HepG2 (cell line): ENCODE data around the gene FIBP. TPM values are rescaled to one million over a fixed set of nuclear protein-coding genes. Genes with fewer than 3 reads are reported as not detected.

Experiments
- CCDC6 ChIP-seq: sonication (generic); formaldehyde crosslinking; IDR thresholded peaks from 2 replicates; pipeline ENCODE4 v1.8.1; 2022; ENCODE audit warnings: mild to moderate bottlenecking, missing genetic modification reagents, moderate library complexity
- FOSL2 ChIP-seq: sonication (generic); formaldehyde crosslinking; IDR thresholded peaks from 2 replicates; pipeline ENCODE4 v1.4.0; 2020; ENCODE audit warnings: missing genetic modification reagents
- FOXP1 ChIP-seq, 2 experiments: fragments of 450-650 bp in 1 of 2; IDR thresholded peaks; 2 replicates each; pipeline ENCODE4 v1.6.1; 2017 to 2018; ENCODE audit warnings: antibody characterized with exemption in 1 of 2
- IRF2 ChIP-seq: IDR thresholded peaks from 2 replicates; pipeline ENCODE4 v1.6.1; 2018; ENCODE audit warnings: missing genetic modification reagents, missing compliant biosample characterization
- KMT2A ChIP-seq: sonication (generic); formaldehyde crosslinking; IDR thresholded peaks from 2 replicates; pipeline ENCODE4 v1.4.0; 2020; ENCODE audit warnings: missing genetic modification reagents
- MAFG ChIP-seq: sonication (generic); formaldehyde crosslinking; IDR thresholded peaks from 2 replicates; pipeline ENCODE4 v1.5.1; 2020; ENCODE audit warnings: mild to moderate bottlenecking, missing genetic modification reagents
- NFE2L1 ChIP-seq: sonication (generic); formaldehyde crosslinking; IDR thresholded peaks from 2 replicates; pipeline ENCODE4 v1.4.0; 2020; ENCODE audit warnings: missing genetic modification reagents, mild to moderate bottlenecking, borderline replicate concordance
- RARA ChIP-seq: IDR thresholded peaks from 2 replicates; pipeline ENCODE4 v1.6.1; 2016; ENCODE audit warnings: missing genetic modification reagents, missing compliant biosample characterization
- SALL1 ChIP-seq: sonication (generic); formaldehyde crosslinking; IDR thresholded peaks from 2 replicates; pipeline ENCODE4 v1.8.0; 2022; ENCODE audit warnings: mild to moderate bottlenecking, missing genetic modification reagents
- SKI ChIP-seq: fragments of 450-650 bp; IDR thresholded peaks from one replicate; pipeline ENCODE4 v1.6.1; 2018; ENCODE audit warnings: mild to moderate bottlenecking; ENCODE audit not compliant: partially characterized antibody
- SMAD9 ChIP-seq: sonication (generic); formaldehyde crosslinking; IDR thresholded peaks from 2 replicates; pipeline ENCODE4 v1.5.1; 2020; ENCODE audit warnings: mild to moderate bottlenecking, missing genetic modification reagents
- ZC3H13 ChIP-seq: sonication (generic); formaldehyde crosslinking; IDR thresholded peaks from 2 replicates; pipeline ENCODE4 v1.8.1; 2023; ENCODE audit warnings: mild to moderate bottlenecking, missing genetic modification reagents, moderate library complexity
- ZNF564 ChIP-seq: sonication (generic); formaldehyde crosslinking; IDR thresholded peaks from 2 replicates; pipeline ENCODE4 v1.8.1; 2023; ENCODE audit warnings: mild to moderate bottlenecking, missing genetic modification reagents
- ZZZ3 ChIP-seq: sonication (generic); formaldehyde crosslinking; IDR thresholded peaks from 2 replicates; pipeline ENCODE4 v1.4.0; 2020; ENCODE audit warnings: missing genetic modification reagents, mild to moderate bottlenecking, borderline replicate concordance
- polyA plus RNA-seq, 8 experiments: library from polyadenylated mRNA; depleted of rRNA in 3 of 8; stranded (reverse) in 7 of 8; unstranded in 1 of 8; fragments of >200 nt; fragmentation: Illumina TruSeq in 4 of 8; extraction: Trizol in 4 of 8; gene quantifications; 2 replicates each; pipeline versions ENCODE4 v1.2.1 to v1.2.3, GENCODE V29; 2011 to 2016; ENCODE audit warnings: low read depth in 4 of 8, missing spikeins in 1 of 8, mixed read lengths in 1 of 8; ENCODE audit not compliant: insufficient read depth in 1 of 8
- total RNA-seq, 5 experiments: library from RNA; depleted of rRNA; stranded (reverse); fragments of >200 nt; fragmentation: Illumina TruSeq; extraction: Trizol; gene quantifications; 2 replicates each; pipeline ENCODE4 v1.2.3, GENCODE V29; 2016; ENCODE audit warnings: low read depth in 1 of 5
- TF ChIP-seq, protein P1 (sequence below): sonication (generic); formaldehyde crosslinking; IDR thresholded peaks from 2 replicates; pipeline ENCODE4 v1.4.0; 2020; ENCODE audit warnings: mild to moderate bottlenecking, missing genetic modification reagents
- TF ChIP-seq, protein P2 (sequence below): sonication (generic); formaldehyde crosslinking; IDR thresholded peaks from 2 replicates; pipeline ENCODE4 v1.4.0; 2020; ENCODE audit warnings: missing genetic modification reagents
- TF ChIP-seq, protein P3 (sequence below): sonication (generic); formaldehyde crosslinking; IDR thresholded peaks from 2 replicates; pipeline ENCODE4 v1.4.0; 2020; ENCODE audit warnings: missing genetic modification reagents
- TF ChIP-seq, protein P4 (sequence below): sonication (generic); formaldehyde crosslinking; conservative IDR thresholded peaks from 2 replicates; pipeline ENCODE4 v1.4.0; 2020; ENCODE audit warnings: missing genetic modification reagents

Gene FIBP
- total and polyA plus RNA-seq, 2 of the 13 experiments (the other 11 are each of a cell fraction or from before 2014, with no cell fraction given): 42.9 to 62.1 TPM

DNA sequence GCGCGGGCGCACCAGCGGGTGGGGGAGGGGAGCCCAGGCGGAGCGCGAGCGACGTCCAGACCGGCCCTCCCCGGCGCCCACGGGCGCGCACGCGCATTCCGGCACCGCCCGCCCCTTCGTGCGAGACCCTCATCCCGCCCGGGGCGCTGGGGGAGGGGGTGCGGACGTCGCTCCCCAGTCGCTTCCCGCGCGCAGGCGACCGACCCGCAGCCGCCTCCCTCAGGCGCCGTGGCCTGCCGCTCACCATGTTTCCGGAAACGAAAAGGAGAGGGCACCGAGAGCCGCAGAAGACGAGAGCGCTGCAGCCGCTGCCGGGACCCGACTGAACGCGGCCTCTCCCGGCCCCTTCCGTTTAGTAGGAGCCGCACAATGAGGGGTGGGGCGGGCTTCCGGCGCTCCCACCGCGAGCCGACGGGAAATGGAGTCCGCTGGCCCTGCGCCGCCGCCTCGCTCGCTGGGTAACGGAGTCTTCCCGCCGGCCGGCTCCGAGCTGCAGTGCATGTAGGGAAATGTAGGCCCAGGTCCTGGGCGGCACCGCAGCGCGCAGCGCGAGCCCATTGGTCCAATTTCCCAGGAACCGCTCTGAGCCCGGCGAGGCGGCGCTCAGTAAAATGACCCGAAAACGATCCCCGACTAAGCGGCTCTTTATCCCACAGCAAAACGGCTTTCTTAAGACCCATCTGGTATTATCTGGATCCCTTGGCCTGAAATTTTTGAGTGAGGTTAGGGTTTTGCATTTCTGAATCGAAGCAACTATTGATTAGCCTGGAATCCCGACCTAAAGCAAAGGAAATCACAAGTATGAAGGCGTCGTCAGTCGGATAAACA lies 30.2 kb downstream of the FIBP start, which contains the start of gene CFL1 (continued):
- TF ChIP-seq, protein P1, sequence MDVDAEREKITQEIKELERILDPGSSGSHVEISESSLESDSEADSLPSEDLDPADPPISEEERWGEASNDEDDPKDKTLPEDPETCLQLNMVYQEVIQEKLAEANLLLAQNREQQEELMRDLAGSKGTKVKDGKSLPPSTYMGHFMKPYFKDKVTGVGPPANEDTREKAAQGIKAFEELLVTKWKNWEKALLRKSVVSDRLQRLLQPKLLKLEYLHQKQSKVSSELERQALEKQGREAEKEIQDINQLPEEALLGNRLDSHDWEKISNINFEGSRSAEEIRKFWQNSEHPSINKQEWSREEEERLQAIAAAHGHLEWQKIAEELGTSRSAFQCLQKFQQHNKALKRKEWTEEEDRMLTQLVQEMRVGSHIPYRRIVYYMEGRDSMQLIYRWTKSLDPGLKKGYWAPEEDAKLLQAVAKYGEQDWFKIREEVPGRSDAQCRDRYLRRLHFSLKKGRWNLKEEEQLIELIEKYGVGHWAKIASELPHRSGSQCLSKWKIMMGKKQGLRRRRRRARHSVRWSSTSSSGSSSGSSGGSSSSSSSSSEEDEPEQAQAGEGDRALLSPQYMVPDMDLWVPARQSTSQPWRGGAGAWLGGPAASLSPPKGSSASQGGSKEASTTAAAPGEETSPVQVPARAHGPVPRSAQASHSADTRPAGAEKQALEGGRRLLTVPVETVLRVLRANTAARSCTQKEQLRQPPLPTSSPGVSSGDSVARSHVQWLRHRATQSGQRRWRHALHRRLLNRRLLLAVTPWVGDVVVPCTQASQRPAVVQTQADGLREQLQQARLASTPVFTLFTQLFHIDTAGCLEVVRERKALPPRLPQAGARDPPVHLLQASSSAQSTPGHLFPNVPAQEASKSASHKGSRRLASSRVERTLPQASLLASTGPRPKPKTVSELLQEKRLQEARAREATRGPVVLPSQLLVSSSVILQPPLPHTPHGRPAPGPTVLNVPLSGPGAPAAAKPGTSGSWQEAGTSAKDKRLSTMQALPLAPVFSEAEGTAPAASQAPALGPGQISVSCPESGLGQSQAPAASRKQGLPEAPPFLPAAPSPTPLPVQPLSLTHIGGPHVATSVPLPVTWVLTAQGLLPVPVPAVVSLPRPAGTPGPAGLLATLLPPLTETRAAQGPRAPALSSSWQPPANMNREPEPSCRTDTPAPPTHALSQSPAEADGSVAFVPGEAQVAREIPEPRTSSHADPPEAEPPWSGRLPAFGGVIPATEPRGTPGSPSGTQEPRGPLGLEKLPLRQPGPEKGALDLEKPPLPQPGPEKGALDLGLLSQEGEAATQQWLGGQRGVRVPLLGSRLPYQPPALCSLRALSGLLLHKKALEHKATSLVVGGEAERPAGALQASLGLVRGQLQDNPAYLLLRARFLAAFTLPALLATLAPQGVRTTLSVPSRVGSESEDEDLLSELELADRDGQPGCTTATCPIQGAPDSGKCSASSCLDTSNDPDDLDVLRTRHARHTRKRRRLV: peak; percentile 69
- TF ChIP-seq ZC3H13 (CRISPR knock-in tag) (peak; percentile 81; the same call in 1 of the 2 replicates), FOSL2 (CRISPR knock-in tag) (peak; percentile 14; the same call in 1 of the 2 replicates), SMAD9 (no peak), NFE2L1 (CRISPR knock-in tag) (no peak), KMT2A (no peak), ZZZ3 (CRISPR knock-in tag) (peak; percentile 52; the same call in 1 of the 2 replicates), SKI (peak; percentile 67), IRF2 (CRISPR knock-in tag) (peak; percentile 89), RARA (CRISPR knock-in tag) (peak; percentile 31; the same call in 1 of the 2 replicates), ZNF564 (CRISPR knock-in tag) (peak; percentile 25; the same call in 1 of the 2 replicates), CCDC6 (peak; percentile 94), SALL1 (CRISPR knock-in tag) (peak; percentile 72), FOXP1 (IDR thresholded peaks at IDR 0.05) (no peak), FOXP1 (CRISPR knock-in tag; IDR thresholded peaks at IDR 0.05) (no peak), MAFG (no peak)
- TF ChIP-seq, protein P2, sequence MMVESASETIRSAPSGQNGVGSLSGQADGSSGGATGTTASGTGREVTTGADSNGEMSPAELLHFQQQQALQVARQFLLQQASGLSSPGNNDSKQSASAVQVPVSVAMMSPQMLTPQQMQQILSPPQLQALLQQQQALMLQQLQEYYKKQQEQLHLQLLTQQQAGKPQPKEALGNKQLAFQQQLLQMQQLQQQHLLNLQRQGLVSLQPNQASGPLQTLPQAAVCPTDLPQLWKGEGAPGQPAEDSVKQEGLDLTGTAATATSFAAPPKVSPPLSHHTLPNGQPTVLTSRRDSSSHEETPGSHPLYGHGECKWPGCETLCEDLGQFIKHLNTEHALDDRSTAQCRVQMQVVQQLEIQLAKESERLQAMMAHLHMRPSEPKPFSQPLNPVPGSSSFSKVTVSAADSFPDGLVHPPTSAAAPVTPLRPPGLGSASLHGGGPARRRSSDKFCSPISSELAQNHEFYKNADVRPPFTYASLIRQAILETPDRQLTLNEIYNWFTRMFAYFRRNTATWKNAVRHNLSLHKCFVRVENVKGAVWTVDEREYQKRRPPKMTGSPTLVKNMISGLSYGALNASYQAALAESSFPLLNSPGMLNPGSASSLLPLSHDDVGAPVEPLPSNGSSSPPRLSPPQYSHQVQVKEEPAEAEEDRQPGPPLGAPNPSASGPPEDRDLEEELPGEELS (CRISPR knock-in tag): 0 out of 2 replicates have a peak, but pooled peaks have one; percentile 24
- TF ChIP-seq, protein P3, sequence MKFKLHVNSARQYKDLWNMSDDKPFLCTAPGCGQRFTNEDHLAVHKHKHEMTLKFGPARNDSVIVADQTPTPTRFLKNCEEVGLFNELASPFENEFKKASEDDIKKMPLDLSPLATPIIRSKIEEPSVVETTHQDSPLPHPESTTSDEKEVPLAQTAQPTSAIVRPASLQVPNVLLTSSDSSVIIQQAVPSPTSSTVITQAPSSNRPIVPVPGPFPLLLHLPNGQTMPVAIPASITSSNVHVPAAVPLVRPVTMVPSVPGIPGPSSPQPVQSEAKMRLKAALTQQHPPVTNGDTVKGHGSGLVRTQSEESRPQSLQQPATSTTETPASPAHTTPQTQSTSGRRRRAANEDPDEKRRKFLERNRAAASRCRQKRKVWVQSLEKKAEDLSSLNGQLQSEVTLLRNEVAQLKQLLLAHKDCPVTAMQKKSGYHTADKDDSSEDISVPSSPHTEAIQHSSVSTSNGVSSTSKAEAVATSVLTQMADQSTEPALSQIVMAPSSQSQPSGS: no peak; the same call in 1 of the 2 replicates
- TF ChIP-seq, protein P4, sequence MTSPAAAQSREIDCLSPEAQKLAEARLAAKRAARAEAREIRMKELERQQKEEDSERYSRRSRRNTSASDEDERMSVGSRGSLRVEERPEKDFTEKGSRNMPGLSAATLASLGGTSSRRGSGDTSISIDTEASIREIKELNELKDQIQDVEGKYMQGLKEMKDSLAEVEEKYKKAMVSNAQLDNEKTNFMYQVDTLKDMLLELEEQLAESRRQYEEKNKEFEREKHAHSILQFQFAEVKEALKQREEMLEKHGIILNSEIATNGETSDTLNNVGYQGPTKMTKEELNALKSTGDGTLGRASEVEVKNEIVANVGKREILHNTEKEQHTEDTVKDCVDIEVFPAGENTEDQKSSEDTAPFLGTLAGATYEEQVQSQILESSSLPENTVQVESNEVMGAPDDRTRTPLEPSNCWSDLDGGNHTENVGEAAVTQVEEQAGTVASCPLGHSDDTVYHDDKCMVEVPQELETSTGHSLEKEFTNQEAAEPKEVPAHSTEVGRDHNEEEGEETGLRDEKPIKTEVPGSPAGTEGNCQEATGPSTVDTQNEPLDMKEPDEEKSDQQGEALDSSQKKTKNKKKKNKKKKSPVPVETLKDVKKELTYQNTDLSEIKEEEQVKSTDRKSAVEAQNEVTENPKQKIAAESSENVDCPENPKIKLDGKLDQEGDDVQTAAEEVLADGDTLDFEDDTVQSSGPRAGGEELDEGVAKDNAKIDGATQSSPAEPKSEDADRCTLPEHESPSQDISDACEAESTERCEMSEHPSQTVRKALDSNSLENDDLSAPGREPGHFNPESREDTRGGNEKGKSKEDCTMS (CRISPR knock-in tag): no peak
